IPS DF 19.7 (cell line): ENCODE measurements around the gene NPTN.

Source experiments
- DNase-seq: peaks from one replicate; pipeline ENCODE4 v3.0.0-alpha.2; 2013; ENCODE audit warnings: low read depth, low spot score

Gene NPTN

DNA sequence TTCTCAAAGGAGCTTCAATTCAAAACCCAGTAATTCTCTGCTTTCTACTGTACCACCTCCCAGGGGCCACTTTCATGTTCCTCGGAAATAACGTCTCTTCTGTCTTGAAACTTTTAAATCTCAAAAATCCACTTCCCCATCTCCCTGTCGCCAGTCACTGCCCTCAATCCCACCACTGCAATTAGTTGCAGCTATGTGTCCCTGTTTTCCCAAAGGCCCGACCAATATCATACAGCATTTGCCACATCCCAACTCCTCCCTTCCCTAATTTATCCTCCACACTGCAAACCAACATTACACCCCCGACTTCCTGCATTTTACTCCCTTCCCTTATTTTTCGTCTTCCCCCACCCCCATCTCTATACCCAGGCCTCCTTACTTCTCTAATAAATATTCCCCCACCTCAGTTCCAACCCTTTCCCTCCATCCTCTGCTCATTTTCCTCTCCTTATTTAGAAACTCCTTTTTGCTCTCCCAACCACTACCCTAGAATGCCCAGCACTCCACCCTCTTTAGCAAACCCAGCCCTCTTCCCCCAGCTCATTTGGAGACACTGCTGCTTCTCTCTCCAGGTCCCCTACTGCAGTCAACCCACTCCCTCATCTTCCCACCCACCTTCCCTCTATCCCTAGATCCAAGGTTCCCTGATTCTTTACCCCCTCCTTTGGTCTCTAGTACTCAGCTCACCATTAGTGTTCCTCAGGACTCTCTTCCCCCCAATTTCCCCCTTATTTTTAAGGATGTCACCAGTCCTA, 1.1 kb downstream of the NPTN start:
- peak; percentile 28 for DNase-seq

DNA sequence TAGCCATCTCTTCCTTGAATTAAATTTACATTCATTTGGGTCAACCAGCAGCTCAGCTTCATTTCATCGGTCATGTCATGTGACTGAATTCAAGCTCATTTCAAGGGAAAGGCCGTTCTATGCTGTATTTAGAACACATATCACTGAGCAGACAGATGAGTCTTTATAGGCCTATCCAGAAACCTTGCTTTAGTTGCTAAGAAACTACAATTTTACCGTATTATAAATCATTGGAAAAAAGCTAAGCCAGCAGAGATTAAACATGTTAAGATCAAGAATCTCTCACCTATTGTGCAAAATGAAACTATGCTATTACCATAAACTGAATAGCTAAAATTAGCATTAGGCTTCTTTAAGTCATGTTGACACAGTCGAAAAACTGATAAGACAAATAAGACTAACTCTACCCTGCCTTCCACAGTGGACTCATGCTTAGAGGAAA, 2.2 kb downstream of the NPTN start:
- DNase-seq: no peak

DNA sequence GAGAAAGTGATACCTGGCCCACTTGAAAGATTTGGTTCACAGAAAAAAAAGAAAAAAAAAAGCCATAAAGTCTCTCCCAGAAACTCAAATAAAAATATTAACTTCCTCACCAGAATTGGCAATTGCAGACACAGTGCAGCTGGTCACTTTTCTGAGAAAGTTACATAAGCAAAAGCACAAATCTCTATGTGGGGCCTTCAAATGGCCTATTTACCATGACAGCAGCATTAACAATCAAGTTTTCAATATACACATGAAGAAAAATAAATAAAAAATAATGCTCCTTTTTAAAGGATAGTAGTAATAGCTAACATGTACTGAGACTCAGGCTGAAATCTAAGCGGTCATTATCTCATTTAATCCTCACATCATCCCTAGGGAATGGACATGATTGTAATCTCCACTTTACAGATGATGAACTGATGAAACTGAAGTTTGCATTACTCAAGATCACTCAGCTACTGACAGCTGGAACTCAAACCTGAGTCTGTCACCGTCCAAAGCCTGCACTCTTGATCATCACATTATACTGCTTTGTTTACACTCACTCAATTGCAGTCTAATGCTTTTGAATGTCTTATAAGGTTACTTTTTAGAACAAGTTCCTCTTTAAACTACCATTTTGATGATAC, 3.3 kb downstream of the NPTN start:
- no peak for DNase-seq

DNA sequence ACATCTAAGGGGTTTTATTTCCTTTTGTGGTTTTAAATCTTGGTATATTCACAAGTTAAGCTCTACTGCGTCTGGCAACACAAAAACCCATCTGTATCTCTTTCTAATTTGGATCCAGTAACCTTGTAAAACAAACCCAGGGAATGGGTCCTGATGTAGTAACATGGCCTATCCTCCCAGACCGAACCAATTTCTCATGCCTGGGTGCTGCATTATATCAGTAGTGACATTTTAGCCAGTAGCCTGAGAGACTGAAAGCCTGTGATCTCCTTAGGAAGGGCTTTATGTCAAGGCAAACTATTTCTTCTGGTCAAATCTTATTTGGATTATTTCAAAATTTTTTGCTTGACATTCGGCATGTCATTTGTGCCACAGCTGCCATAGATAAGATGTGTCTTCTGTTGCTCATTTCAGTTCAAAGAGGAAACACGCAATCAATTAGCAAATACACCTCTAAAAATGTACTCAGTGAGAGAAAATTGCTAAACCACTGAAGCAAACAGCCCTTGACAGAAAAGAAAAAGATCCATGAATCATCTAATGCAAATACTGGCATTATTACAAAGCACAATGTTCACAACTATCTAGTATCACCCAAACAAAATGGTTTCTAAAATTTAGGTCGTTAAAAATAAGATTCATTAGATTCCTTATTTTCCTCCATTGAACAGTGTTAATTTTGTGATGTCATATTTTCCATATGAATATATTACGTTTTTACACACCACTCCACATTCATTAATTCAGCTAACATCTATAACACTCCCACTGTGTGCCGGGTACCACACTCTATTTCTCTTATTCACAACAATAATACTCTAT, 4.0 kb downstream of the NPTN start:
- DNase-seq: no peak

DNA sequence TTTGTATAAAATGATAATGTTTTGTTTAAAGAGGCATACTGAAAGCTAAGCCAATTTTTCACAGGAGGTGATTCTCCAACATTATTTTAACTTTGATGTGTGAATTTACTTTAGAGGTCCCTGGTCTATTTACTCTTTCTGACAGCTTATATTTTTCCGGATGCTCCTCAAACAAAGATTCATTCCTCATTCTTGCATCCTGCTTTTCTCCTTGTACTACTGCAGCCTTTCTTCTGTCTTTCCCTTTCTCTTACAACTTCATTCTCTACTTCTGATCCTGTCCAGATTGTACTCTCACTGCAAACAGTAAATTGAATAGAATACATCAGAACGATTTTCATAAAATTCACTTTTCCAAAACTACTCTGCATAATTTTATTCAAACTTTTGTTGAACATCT, 5.1 kb downstream of the NPTN start:
- DNase-seq: no peak

DNA sequence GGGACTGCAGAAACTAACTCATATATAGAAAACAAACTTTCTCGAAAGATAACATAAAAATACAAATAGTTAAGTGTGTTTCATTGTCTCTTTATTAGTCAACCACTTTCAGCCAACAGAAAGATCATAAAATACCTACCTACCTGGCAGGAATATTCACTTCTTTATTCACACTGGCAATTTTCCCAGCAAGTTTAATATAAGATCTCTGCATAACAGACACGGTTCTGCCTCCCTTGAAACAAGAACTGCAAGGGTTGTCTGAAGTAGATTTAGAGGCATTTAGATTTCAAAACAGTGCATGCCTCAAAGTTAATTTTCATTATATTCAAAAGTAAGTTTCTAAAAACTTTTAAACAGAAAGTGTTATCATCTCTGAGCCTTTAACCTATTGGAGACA, 7.1 kb downstream of the NPTN start:
- DNase-seq: no peak

DNA sequence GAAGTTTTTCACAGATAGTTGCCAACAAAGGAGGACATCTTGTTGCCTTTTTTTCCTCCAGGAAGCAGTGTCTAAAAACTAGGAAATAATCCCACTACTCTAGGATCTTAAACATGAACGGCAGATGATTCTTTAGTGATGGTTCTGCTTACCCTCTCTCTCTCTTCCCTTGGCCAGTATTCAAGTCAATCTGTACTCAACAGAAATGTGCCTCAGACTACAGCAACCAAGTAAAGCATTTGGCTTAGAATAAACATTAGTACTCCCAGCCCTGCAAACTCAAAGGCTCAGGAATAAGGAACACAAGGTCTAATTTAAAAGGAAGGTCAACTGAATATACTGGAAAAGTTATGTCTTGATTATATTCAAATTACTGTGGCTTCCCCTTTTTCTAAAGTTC, 8.7 kb downstream of the NPTN start:
- DNase-seq: no peak

DNA sequence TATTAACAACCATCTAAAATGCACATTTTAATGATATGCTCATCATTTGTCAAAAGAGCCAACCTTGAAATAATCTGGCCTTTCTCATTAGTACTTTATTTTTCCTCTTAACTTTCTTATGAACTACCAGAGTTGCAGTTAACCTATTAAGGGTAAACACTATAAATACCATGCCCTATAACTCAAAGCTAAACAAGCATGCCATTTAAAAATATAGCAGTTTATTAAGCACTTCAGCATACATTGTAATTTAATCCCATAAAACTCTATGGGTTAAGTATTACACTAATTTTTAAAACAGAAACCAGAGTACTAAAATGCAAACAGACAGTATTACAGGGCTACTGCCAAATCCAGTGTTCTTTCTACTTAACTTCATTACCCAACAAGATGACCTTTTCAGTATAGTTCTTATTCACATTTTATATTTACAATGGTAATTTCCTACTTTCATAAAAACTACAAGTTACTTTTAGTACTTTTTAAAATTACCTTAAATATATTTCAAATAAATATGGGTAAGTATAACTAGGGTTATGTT, 11.8 kb downstream of the NPTN start:
- DNase-seq: no peak

DNA sequence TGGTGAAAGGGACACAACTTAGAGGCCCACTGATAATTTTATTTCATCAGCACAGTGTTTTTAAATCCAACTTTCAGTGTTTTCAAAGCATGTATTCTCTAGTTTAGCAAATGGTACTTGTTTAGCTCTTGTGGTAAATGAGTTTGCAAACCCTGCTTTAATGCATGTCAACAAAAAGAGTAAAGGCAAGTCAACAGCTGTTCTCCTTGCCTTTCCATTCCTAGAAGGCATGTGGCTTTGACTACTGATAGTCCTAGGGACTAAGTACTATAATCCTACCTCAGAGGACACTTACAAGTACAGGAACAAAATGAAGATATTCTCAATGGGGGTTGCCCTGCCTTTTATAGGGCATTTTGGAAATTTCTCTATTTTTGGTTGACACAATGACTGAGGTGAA, 13.1 kb downstream of the NPTN start:
- no peak for DNase-seq

DNA sequence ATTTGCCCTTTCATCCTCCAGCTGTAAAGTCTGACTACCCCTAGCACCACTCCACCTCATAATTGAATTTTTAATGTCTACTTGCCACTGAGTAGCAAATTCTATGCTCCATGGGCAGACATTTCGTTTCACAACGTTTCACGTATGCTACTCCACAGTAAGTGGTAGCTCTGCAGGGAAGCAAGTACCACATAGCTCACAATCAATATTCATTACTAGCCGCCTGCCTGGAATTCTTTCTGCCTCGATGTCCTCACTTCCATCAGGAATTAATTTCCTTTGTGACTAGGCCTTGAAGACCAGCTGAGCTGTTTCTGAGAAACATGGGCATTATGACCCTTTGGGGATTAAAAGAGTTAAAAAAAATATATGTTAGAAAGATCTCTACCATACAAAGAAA, 15.3 kb downstream of the NPTN start:
- no peak for DNase-seq

DNA sequence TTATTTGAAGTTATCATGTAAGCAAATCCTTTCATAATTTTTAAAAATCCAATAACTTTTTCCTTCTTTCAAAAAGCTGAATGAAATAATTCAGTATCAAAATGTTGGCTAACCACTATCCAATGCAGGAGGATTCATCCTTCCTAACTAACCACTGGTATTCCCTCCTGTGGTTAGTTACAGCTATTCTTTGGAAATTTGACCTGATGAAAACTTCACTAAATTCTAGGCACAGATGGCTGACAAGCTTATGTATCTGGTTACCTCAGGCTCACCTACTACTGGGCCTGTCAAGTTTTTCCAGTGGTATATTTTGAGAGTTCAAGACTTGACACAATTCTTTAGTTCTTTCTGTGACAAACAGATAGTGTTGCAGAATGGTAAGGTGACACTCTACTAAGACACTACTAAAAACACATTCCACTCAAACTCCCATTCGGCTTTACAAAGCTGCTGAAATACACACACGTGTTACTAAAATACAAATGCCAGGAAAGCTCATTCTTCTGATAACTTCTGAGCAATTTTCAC, 15.8 kb downstream of the NPTN start:
- DNase-seq: no peak

DNA sequence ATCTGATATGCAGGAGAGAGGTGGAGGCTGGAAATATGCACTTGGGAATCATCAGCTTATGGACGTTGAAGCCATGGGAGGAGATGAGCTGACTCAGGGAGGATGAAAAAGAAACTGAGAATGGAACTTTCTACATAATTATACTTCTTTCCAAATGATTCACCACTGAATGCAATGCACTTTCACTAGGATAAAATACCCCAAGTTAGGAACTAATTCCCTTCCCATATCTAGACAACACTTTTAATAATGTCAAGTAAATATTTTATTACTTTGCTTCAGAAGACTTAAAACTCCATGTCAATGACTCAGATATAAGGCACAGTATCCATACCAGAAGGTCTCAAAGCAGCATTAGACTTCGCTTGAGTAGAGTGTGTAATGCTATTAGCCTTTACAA, 24.2 kb downstream of the NPTN start:
- DNase-seq: no peak

DNA sequence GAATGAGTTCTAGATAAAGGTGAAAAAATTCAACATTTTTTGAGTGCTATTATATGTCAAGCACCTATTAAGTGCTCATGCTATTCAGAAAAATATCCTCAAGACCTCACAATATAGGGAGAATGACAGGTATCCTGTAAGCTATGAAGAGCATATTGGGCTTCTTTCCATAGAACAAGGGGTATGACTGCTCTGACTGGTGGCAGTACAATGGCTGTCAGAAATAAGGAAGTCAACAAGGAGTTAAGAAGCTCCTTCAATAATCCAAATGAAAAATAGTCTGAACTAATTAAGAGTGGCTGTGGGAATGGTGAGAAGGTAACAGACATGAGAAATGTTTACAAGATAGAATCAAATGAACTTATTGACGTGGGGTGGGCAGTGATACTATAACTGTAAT, 24.7 kb downstream of the NPTN start:
- no peak for DNase-seq

DNA sequence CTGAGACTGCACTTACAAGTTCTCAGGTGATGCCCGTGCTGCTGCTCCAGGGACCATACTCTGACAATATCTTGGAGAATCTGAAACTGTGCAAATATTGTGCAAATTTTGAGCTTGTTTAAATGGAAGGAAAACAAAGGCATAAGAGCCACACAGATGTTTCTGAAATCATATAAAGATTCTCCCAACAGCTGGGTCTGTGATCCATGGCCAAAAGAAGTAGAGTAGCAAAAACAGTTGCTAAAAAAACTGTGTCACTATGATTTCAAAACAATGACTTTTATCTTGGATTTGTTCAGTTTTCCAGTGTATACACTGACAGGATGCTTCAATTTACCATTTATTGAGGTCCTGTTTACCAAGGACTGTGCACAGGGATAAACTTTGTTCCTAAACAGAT, 25.3 kb downstream of the NPTN start:
- DNase-seq: no peak

DNA sequence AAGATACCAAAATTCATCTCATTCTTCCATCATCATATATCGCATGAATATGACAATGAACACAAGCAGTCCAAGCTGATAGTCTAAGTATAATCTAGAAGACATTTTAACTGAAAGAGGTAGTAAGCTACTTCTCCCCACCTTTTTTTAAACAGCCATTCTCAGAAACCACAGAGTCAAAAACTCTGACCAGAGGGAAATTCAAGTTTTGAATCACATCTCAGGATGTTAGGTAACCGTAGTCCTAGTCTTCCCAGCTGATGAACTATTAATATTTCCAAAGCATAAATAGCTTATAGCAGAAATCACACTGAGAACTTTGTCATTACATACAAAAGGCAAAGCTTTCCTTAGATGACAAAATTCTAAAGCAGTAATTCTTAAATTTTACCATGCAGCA, 25.8 kb downstream of the NPTN start:
- DNase-seq: no peak

DNA sequence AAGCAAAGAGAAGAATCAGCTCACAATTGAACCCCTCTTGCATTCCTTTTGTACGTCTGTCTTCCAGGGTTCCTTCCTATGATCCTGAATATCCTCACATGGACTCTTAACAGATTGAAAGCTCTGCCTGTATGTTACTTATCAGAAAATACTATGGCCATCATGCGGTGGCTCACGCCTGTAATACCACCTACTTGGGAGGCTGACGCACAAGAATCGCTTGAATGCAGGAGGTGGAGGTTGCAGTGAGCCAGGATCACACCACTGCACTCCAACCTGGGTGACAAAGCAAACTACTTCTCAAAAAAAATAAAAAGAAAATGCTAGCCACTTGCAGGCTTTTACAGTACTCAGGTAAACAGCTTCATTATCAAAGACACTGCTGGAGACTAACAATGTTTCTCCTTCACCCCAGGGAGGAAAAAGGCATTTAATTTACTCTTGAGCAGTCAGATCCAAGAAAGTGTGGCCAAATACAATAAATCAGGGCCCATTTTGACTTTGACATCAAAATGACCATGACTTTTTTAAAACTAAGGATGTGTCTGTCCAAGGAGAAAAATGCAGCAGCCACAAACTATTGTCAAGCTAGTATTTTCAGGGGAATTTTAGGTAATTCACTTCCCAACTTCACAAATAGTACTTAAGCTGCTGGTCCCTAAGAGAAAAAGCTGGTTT, 27.3 kb downstream of the NPTN start:
- DNase-seq: no peak

DNA sequence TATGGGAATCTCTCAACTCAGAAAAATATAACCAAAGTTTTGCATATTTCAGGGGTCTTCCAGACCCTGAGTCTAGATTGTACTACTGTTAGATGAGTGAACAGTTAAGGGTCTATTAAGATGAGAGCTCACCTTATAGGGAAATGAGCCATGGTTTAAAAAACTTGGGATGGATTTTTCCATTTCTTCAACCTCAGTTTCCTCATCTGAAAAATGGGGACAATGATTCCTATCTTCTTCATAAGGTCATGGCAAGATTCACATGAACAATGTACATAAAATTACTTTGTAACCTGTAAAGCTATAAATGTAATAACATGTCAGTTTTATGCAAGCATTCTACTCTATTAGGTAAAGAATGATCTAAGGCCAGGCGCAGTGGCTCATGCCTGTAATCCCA, 28.7 kb downstream of the NPTN start:
- DNase-seq: no peak

DNA sequence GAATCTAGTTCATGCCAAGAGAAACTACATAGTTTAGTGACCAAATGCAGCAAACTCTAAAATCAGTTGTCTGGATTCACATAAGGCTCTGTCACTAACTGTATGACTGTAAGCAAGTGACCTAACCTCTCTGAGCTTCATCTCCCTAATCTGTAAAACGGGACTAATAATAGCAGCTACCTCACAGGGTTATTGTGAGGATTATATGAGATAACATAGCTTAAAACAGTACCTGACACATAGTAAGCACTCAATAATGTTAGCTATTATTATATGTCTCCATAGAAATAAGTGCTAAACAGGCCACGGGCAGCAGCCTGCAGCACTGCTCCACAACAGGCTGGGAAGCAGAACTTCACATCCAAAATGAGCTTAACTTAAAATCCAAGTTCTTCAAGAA, 30.2 kb downstream of the NPTN start:
- no peak for DNase-seq

DNA sequence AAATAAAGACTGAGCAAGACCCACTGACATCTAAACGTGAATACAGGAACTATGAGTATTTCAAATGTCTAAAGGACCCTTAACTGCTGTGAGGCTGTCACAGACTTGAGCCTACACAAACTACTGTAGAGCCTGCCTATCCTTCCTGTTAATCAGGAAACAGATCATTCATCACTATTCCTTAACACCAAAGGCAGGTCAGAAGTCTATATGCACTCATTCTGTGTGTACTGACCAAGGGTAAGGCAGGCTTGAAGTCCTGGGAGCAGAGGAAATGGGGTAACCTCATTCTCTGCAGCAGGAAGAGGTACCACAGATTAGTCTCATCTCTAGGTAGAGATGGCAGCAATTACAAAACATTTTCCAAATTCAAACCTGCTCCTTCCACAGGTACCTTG, 30.7 kb downstream of the NPTN start:
- no peak for DNase-seq

DNA sequence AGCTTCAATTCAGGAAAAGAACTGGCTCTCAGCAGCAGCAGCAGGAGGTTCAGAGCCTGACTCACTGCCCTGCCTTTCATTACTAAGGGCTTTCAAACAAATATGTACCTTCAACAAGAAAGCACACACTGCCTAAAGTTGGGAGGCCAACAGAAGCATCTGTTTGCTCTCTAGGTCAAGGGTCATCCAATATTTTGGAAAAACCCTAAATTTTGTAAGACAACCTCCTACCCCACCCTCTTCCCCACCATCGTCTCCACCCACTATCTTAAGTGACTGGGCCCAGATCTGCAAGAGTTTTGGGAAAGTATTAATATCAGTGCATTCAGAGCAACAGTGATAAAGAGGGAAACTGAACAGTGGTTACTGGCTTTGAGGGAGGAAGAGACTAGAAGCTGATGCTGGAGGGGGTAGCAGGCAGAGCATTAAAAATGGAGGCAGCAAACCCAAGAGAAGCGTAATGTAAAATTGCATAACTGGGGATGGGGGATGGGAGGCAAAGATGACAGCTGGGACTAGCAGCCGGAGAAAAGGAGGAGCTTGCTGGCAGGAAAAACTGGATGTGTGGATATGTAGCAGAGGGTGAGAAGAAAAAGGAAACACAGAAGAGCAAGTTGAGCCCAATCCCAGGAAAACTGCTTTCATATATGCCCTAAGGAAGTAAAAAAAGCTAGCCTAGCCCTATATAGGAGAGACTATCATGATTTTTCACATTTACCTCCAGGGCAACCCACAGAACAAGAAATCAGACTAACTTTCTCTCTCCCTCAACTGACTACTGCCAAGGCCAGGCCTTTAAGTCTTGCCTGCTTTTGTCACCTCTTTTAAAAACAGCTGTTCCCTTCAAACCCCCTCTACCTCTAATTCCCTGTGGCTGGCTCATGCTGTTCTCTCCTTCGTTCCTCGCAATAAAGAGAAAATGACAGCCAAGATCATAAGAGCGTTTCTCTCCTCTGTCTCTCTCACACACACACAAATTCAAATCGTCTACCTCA, 31.4 kb downstream of the NPTN start:
- DNase-seq: no peak
